ENCODE data around the gene OSMR.

- TF ChIP-seq CTCF (IDR thresholded peaks at IDR 0.05) (no peak), EZH2 (IDR thresholded peaks at IDR 0.05; ENCODE audit: borderline replicate concordance, insufficient read depth, low read depth, low read length, poor library complexity, severe bottlenecking) (no peak)
Observed at GRCh38 chr5:38913714-38914113, 67.9 kb downstream of the OSMR start.
